KMS-11 (cell line): ENCODE results near the gene MRGPRX1.
"Not testable (repeated sequence)": the region's sequence is repeated elsewhere in the genome, so short reads cannot be mapped to it uniquely, and the experiment has no call there.

Experiments
- H2AFZ ChIP-seq: fragments of 200-600 bp; sonication (generic); 2 replicates; pipeline ENCODE4 v1.6.1; 2016; ENCODE audit warnings: antibody characterized with exemption, mixed run types, low read depth
- H3K27ac ChIP-seq: fragments of 200-600 bp; sonication (generic); 2 replicates; pipeline ENCODE4 v1.6.1; 2016; ENCODE audit warnings: mild to moderate bottlenecking, mixed run types
- H3K27me3 ChIP-seq: fragments of 200-600 bp; sonication (generic); 2 replicates; pipeline ENCODE4 v1.6.1; 2017; ENCODE audit warnings: mild to moderate bottlenecking, low read depth, mixed run types, moderate library complexity; ENCODE audit not compliant: insufficient read depth
- H3K36me3 ChIP-seq: fragments of 200-600 bp; sonication (generic); 2 replicates; pipeline ENCODE4 v1.6.1; 2017; ENCODE audit warnings: mild to moderate bottlenecking, mixed run types; ENCODE audit not compliant: insufficient read depth
- H3K4me1 ChIP-seq: fragments of 200-600 bp; sonication (generic); 2 replicates; pipeline ENCODE4 v1.6.1; 2016; ENCODE audit warnings: mild to moderate bottlenecking, low read depth, mixed run types; ENCODE audit not compliant: poor library complexity, severe bottlenecking
- H3K4me2 ChIP-seq: fragments of 200-600 bp; sonication (generic); 2 replicates; pipeline ENCODE4 v1.7.0; 2016; ENCODE audit warnings: mild to moderate bottlenecking, mixed run types
- H3K4me3 ChIP-seq: fragments of 200-600 bp; sonication (generic); IDR thresholded peaks from 2 replicates; pipeline ENCODE4 v1.6.1; 2017; ENCODE audit warnings: low read depth, low read length, mixed read lengths; ENCODE audit not compliant: insufficient read depth
- H3K79me2 ChIP-seq: fragments of 200-600 bp; sonication (generic); 2 replicates; pipeline ENCODE4 v1.6.1; 2016; ENCODE audit warnings: low read depth, mixed run types; ENCODE audit not compliant: insufficient read depth
- H3K9ac ChIP-seq: fragments of 200-600 bp; sonication (generic); 2 replicates; pipeline ENCODE4 v1.6.1; 2016; ENCODE audit warnings: mild to moderate bottlenecking, mixed run types
- H4K20me1 ChIP-seq: fragments of 200-600 bp; sonication (generic); 2 replicates; pipeline ENCODE4 v1.6.1; 2016; ENCODE audit warnings: mild to moderate bottlenecking, mixed run types; ENCODE audit not compliant: insufficient read depth
- TF ChIP-seq, protein P1 (sequence below): fragments of 200-600 bp; sonication (generic); conservative IDR thresholded peaks from 2 replicates; pipeline ENCODE4 v1.6.1; 2017; ENCODE audit warnings: low read depth, mild to moderate bottlenecking, antibody characterized with exemption, low read length, moderate library complexity, mixed read lengths

Gene MRGPRX1

DNA sequence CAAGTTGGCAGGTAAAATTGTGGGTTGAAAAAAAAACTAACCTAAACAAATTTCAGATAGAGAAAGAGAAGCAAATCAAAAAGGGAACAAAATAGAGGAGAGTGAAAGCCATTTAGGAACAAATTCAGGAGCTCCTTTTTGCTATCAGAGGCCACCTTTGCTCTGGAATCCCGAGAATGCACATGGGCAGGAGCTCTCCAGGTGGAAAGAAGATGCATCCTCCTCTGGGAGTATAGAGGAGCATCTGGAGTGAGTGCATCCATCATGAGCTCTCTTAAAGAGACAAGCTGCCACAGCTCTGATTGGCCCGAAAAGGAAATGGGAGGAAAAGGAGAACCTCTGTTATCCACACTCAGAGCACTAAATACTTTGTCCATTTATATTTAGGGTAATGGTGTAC, 26.3 kb downstream of the MRGPRX1 start:
- Histone ChIP-seq H3K27me3 (no peaks in the 10 kb centered on the region), H3K36me3 (no peaks in the 10 kb centered on the region), H3K4me2 (no peak overlapping the region), H3K9ac (no peak overlapping the region), H2AFZ (no peak overlapping the region), H4K20me1 (no peaks in the 10 kb centered on the region), H3K79me2 (no peaks in the 10 kb centered on the region), H3K27ac (no peak overlapping the region), H3K4me3 (no peak overlapping the region), H3K4me1 (no peaks in the 10 kb centered on the region)
- TF ChIP-seq, protein P1, sequence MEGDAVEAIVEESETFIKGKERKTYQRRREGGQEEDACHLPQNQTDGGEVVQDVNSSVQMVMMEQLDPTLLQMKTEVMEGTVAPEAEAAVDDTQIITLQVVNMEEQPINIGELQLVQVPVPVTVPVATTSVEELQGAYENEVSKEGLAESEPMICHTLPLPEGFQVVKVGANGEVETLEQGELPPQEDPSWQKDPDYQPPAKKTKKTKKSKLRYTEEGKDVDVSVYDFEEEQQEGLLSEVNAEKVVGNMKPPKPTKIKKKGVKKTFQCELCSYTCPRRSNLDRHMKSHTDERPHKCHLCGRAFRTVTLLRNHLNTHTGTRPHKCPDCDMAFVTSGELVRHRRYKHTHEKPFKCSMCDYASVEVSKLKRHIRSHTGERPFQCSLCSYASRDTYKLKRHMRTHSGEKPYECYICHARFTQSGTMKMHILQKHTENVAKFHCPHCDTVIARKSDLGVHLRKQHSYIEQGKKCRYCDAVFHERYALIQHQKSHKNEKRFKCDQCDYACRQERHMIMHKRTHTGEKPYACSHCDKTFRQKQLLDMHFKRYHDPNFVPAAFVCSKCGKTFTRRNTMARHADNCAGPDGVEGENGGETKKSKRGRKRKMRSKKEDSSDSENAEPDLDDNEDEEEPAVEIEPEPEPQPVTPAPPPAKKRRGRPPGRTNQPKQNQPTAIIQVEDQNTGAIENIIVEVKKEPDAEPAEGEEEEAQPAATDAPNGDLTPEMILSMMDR: no peak

DNA sequence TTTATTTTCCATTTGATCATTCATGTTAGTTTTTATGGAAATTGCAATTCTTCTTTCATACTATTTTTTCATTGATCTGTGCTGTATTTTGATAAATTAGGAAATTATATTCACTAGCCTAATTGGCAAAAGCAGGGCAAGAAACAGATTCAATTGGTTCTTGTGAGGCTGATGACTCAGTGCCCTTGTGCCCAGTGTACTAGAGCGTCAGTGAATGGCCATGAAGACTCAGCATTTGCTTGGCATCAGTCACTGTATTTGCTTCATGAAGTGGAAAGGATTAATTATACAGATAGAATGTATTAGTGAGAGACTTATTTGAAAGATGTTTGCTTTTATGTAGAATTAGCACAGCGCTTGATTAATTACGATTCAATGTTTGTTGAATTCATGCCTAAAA, 31.8 kb downstream of the MRGPRX1 start:
- H3K79me2 ChIP-seq: no peaks in the 10 kb centered on the region
- no peak overlapping the region for H3K4me2 ChIP-seq
- TF ChIP-seq, protein P1: no peak
- no peaks in the 10 kb centered on the region for H4K20me1 ChIP-seq
- no peaks in the 10 kb centered on the region for H3K36me3 ChIP-seq
- no peak overlapping the region for H3K4me3 ChIP-seq
- no peak overlapping the region for H3K9ac ChIP-seq
- no peak overlapping the region for H2AFZ ChIP-seq
- H3K4me1 ChIP-seq: no peaks in the 10 kb centered on the region
- H3K27me3 ChIP-seq: no peaks in the 10 kb centered on the region
- no peak overlapping the region for H3K27ac ChIP-seq

DNA sequence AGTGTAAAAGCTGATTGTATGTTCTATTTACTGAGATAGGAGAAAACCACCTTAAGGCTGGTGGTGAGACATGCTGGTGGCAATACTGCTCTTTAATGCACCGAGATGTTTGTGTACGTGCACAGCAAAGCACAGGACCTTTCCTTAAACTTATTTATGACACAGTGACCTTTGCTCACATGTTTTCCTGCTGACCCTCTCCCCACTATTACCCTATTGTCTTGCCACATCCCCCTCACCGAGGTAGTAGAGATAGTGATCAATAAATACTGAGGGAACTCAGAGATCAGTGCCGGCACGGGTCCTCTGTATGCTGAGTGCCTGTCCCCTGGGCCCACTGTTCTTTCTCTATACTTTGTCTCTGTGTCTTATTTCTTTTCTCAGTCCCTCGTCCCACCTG, 38.6 kb downstream of the MRGPRX1 start:
- not testable (repeated sequence) for H3K9ac ChIP-seq, H3K79me2 ChIP-seq, H3K4me2 ChIP-seq, H4K20me1 ChIP-seq, H2AFZ ChIP-seq, H3K27me3 ChIP-seq, H3K4me3 ChIP-seq, H3K4me1 ChIP-seq, H3K36me3 ChIP-seq, H3K27ac ChIP-seq

DNA sequence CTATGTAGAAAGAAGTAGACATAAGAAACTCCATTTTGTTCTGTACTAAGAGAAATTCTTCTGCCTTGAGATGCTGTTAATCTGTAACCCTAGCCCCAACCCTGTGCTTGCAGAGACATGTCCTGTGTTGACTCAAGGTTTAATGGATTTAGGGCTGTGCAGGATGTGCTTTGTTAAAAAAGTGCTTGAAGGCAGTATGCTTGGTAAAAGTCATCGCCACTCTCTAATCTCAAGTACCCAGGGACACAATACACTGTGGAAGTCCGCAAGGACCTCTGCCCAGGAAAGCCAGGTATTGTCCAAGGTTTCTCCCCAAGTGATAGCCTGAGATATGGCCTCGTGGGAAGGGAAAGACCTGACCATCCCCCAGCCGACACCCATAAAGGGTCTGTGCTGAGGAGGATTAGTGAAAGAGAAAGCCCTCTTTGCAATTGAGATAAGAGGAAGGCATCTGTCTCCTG, 39.0 kb downstream of the MRGPRX1 start:
- not testable (repeated sequence) for H3K36me3 ChIP-seq, H3K4me1 ChIP-seq, H3K4me2 ChIP-seq, H3K79me2 ChIP-seq, H3K27me3 ChIP-seq, H3K9ac ChIP-seq, H3K4me3 ChIP-seq, H4K20me1 ChIP-seq, H3K27ac ChIP-seq, H2AFZ ChIP-seq

DNA sequence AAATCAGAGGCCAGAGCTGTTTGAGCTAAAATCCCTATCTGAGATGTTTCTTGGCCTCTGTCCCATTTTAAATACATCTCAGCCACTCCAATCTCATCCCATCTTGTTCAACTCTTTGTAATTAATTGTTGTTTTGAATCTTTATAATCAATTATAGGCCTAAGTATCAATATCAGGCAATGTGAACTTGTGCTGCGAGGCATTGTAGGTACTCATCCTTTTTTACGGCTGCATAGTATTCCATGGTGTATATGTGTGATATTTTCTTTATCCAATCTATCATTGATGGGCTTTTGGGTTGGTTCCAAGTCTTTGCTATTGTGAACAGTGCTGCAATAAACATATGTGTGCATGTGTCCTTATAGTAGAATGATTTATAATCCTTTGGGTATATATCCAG, 47.5 kb downstream of the MRGPRX1 start:
- not testable (repeated sequence) for H3K4me3 ChIP-seq, H2AFZ ChIP-seq, H3K27ac ChIP-seq, H3K9ac ChIP-seq, H3K4me1 ChIP-seq, H3K79me2 ChIP-seq, H3K36me3 ChIP-seq, H4K20me1 ChIP-seq, H3K4me2 ChIP-seq, H3K27me3 ChIP-seq

DNA sequence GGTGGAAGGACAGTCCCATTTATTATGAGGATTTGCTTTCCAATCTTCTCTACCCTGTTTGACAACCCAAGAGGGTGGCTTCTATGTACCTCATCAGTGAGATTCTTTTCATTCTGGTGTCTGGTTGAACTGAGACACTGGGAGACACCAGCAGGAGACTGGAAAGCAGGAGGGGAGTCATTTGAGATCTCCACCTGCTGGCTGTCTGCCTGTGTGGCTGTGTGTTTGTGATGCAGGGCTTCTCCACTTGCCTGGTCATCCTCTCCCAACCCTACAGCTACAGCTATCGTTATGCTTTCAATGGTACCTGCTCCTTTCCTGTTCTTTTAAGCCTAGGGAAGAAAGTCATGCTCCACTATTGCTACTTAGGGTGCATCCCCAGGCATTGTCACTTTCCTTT, 48.6 kb downstream of the MRGPRX1 start:
- no peak overlapping the region for H2AFZ ChIP-seq
- no peak overlapping the region for H3K27ac ChIP-seq
- no peak overlapping the region for H3K4me3 ChIP-seq
- H3K4me2 ChIP-seq: no peak overlapping the region
- H3K36me3 ChIP-seq: no peaks in the 10 kb centered on the region
- H3K27me3 ChIP-seq: no peaks in the 10 kb centered on the region
- TF ChIP-seq, protein P1: no peak
- no peaks in the 10 kb centered on the region for H3K4me1 ChIP-seq
- no peaks in the 10 kb centered on the region for H3K79me2 ChIP-seq
- H4K20me1 ChIP-seq: no peaks in the 10 kb centered on the region
- H3K9ac ChIP-seq: no peak overlapping the region
